ENCODE measurements around the gene KRT16.

DNA sequence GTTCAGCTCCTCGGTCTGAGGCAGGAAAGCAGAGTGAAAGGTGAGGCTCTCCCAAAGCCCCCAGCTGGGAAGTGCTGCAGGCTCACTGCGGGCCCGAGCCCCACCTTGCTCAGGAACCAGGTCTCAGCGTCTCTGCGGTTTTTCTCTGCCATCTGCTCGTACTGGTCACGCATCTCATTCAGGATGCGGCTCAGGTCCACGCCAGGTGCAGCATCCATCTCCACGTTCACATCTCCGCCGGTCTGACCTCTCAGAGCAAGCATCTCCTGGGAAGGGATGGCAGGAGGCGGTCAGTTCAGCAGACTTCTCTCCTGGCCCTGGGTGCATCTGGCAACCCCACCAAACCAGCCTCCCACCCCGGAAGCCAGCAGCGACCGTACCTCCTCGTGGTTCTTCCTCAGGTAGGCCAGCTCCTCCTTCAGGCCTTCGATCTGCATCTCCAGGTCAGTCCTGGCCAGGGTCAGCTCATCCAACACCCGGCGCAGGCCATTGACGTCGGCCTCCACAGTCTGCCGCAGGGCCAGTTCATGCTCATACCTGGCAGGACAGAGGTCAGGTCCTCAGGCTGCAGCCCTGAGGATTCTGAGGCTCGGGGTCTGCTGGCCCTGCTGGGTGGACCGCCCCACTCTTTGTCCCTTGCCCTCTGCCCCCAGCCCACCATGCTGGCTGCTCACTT lies 1.5 kb downstream of the KRT16 start:
- TF ChIP-seq, protein P1, sequence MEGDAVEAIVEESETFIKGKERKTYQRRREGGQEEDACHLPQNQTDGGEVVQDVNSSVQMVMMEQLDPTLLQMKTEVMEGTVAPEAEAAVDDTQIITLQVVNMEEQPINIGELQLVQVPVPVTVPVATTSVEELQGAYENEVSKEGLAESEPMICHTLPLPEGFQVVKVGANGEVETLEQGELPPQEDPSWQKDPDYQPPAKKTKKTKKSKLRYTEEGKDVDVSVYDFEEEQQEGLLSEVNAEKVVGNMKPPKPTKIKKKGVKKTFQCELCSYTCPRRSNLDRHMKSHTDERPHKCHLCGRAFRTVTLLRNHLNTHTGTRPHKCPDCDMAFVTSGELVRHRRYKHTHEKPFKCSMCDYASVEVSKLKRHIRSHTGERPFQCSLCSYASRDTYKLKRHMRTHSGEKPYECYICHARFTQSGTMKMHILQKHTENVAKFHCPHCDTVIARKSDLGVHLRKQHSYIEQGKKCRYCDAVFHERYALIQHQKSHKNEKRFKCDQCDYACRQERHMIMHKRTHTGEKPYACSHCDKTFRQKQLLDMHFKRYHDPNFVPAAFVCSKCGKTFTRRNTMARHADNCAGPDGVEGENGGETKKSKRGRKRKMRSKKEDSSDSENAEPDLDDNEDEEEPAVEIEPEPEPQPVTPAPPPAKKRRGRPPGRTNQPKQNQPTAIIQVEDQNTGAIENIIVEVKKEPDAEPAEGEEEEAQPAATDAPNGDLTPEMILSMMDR (IDR thresholded peaks at IDR 0.05): no peak
- TF ChIP-seq POLR2A (IDR thresholded peaks at IDR 0.05): no peak
